ENCODE results near the gene NPDC1.

NPDC1 gene

GRCh38 chr9:137062384-137062783 lies 16.4 kb upstream of the NPDC1 start:
- TF ChIP-seq CTCF (IDR thresholded peaks at IDR 0.05; ENCODE audit: insufficient read depth, low read depth, low read length, missing control alignments) = no peak
- DNase-seq (ENCODE audit: low read depth) = no peak
- no peak overlapping the region for H3K4me3 ChIP-seq (ENCODE audit: low read depth, low read length)

DNA sequence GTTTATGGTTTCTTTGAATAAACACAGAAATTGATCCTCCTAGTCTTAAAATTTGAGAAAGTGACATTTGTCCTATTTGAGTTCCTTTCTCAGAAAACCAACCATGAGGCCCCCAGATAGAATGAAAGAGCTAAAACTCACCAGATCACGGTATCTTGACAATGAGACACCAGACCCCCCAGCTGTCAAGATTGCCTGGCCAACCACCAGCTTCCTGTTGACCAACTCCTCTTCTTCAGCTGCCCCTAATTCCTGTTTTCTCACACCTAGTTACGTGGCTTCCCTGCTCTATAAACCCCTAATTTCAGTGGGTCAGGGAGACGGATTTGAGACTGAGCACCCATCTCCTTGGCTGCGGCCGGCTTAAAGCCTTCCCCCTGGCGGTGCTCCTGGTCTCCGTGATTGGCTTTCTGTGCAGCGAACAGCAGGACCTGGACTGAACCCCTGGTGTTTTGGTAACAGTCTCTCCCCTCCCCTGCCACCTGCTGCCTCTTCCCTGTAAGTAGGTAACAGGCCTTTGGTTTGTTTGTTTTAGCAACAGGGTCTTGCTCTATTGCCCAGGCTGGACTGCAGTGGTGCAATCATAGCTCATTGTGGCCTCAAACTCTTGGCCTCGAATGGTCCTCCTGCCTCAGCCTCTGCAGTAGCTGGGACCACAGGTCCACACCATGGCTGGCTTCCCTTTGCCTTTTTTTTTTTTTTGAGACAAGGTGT lies 12.7 kb upstream of the NPDC1 start:
- H3K4me3 ChIP-seq (ENCODE audit: low read depth, low read length) = no peak overlapping the region
- DNase-seq (ENCODE audit: low read depth) = no peak
- TF ChIP-seq CTCF (IDR thresholded peaks at IDR 0.05; ENCODE audit: insufficient read depth, low read depth, low read length, missing control alignments) = no peak

DNA sequence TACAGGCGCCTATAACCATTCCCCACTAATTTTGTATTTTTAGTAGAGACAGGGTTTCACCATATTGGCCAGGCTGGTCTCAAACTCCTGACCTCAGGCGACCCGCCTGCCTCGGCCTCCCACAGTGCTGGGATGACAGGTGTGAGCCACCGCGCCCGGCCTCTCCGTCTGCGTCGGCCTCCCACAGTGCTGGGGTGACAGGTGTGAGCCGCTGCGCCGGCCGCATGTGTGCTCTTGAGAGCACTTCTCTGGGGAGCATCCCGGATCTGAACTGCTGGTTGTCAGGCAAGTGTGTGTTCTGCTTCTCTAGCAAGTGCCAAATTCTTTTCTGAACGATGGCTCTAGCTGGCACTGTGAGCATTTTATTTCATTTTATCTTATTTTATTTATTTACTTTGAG lies 11.6 kb upstream of the NPDC1 start:
- DNase-seq (ENCODE audit: low read depth) = no peak
- no peak for TF ChIP-seq CTCF (IDR thresholded peaks at IDR 0.05; ENCODE audit: insufficient read depth, low read depth, low read length, missing control alignments)
- H3K4me3 ChIP-seq (ENCODE audit: low read depth, low read length) = no peak overlapping the region

GRCh38 chr9:137056739-137057415 lies 10.9 kb upstream of the NPDC1 start:
- H3K4me3 ChIP-seq (ENCODE audit: low read depth, low read length) = no peak overlapping the region
- DNase-seq (ENCODE audit: low read depth) = no peak
- no peak for TF ChIP-seq CTCF (IDR thresholded peaks at IDR 0.05; ENCODE audit: insufficient read depth, low read depth, low read length, missing control alignments)

DNA sequence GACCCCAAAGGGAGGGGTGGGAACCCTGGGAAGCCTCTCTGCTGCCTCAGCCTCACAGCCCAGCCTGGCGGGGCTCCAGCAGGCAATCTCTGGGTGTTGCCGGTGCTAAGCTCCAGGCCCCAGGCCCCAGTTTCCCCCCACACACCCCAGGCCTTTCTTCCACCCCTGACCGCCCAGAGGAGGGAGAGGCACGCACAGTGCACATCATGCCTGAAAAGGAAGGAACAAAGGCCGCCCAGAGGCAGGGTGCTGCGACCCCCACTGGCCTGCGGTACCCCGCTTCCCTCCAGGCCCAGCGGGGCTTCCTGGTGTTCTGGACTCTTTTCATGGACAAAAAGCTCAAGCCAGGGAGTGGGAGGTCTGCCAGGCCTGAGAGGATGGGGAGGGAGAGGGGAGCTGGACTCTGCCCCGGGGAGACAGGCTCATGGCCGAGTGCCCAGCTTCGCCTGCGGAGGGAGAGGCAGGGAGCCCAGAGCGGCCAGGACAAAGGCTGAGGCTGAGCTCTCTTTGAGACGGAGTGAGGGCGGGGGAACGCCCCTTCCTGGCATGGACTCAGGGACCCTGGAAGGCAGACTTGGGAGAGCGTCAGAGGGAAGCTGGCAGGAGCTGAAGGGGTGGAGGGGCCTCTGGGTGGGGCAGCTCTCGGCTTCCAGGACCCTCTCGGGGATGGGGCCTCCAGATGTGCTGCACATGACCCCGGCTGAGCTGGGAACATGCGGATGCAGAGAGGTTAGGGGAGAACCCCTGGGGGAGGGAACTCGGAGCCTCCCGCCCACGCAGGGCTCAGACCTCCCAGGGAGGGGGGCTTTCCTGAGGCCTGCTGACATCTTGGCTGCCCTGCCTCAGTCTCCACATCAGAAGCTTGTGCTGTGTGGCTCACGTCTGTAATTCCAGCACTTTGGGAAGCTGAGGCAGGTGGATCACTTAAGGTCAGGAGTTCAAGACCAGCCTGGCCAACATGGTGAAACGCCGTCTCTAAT lies 9.7 kb upstream of the NPDC1 start:
- TF ChIP-seq CTCF (IDR thresholded peaks at IDR 0.05; ENCODE audit: insufficient read depth, low read depth, low read length, missing control alignments) = no peak
- DNase-seq (ENCODE audit: low read depth) = no peak
- H3K4me3 ChIP-seq (ENCODE audit: low read depth, low read length) = no peak overlapping the region

DNA sequence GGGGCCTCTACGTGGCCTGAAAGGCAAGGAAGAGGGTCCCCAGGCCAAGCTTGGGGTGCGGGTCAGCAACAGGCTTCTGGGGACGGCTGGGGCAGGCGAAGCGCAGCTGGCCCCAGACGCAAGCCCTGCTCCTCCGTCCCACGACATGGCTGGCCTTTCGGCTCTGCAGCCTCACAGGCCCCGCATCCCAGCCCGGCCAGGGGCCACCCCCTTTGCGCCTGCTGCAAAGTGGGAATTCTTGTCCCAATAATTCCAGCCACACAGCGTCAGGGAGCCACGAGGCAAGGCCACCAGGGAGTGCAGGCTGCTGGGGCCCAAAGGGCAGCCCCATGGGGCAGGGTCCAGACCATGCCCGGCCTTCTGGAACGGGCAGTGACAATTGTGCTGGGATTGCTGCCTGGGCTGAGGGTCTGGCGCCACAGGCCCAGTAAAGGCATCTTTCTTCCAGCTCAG lies 9.0 kb upstream of the NPDC1 start:
- H3K4me3 ChIP-seq (ENCODE audit: low read depth, low read length) = no peak overlapping the region
- no peak for DNase-seq (ENCODE audit: low read depth)
- TF ChIP-seq CTCF (IDR thresholded peaks at IDR 0.05; ENCODE audit: insufficient read depth, low read depth, low read length, missing control alignments) = no peak

All from GM12865 (cell line).